Suprapubic skin (tissue), 4 donors: Measurements from ENCODE around the gene TBL1X.

Experiments
- CTCF ChIP-seq, 2 donors: fragments of 200-600 bp in 1 of 2; fragments of 450-650 bp in 1 of 2; sonication (generic) in 1 of 2; IDR thresholded peaks; one replicate each; pipeline ENCODE4 v1.5.1; 2016 to 2019; ENCODE audit warnings: antibody characterized with exemption in 2 of 2, mild to moderate bottlenecking in 1 of 2, moderate library complexity in 1 of 2
- EP300 ChIP-seq: sonication (generic); formaldehyde crosslinking; IDR thresholded peaks from one replicate; pipeline ENCODE4 v1.6.1; 2017; ENCODE audit warnings: antibody characterized with exemption
- POLR2A ChIP-seq, 2 donors: fragments of 450-650 bp; IDR thresholded peaks; one replicate each; pipeline ENCODE4 v1.6.1; 2017; ENCODE audit warnings: antibody characterized with exemption in 2 of 2, mild to moderate bottlenecking in 2 of 2, moderate library complexity in 2 of 2
- POLR2AphosphoS5 ChIP-seq, 3 donors: sonication (generic); formaldehyde crosslinking; IDR thresholded peaks; one replicate each; pipeline ENCODE4 v1.6.1; 2017; ENCODE audit warnings: antibody characterized with exemption in 3 of 3

- TF ChIP-seq CTCF (IDR thresholded peaks at IDR 0.05) (no peak), POLR2A (IDR thresholded peaks at IDR 0.05) (no peak), POLR2AphosphoS5 (IDR thresholded peaks at IDR 0.05) (no peak), EP300 (no peak)
Measured at GRCh38 chrX:9492901-9493300, 28.0 kb downstream of the TBL1X start.
